Dedifferentiated amniotic fluid mesenchymal stem cell (primary cell): Measurements from ENCODE around the gene DUSP8.
A peak's percentile ranks its signal among the peaks of the same experiment; 100 is the strongest.

Experiments
- DNase-seq: peaks from one replicate; pipeline ENCODE4 v3.0.0-alpha.2; 2016; ENCODE audit errors: extremely low spot score

DUSP8 gene

DNA sequence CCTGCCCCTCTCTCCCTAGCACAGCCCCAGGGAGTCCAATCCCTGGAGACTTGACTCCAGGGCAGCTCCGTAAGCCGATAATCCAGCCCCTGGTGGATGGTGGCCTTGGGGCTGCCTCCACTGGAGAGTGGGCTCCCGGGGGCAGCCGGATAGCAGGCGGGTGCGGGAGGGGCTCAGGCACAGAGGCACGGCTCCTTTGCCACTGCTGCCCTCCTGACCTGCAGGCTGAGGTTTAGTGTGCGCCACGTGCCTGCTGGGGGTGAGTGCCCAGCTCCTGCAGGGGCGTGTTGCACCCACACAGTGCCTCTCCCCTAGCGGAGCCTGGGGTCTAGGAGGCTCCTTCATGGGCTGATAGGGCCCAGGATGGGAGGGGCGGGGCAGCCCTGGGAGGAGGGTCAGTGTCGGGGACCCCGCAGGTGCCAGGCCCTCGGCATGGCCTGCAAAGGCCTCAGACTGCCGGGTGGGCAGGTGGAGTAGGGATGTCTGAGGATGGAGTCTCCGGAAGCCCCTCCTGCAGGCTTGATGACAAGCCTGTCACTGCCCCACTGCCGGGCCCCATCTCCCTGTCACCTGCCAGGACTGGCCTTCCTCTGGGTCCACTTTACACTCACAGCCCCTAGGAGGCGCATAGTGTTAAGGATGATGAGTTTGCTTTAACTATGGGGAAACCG, 5.6 kb downstream of the DUSP8 start:
- DNase-seq, result no peak

DNA sequence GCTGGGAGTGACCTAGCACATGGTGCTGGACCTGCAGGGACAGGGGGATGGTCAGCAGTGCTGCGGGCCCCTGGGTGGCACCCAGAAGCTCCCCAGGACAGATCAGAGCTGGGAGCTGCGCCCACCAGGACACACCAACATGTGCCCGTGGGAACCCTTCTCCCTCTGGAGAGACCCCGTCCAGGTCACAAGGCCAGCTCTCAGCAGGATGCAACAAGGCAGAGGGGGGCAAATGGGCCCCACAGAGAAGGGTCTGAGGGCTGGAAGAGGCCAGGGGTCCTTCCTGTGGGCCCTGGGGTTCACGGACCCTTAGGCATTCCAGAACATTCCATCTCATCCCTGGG, 6.2 kb downstream of the DUSP8 start:
- DNase-seq, result no peak

DNA sequence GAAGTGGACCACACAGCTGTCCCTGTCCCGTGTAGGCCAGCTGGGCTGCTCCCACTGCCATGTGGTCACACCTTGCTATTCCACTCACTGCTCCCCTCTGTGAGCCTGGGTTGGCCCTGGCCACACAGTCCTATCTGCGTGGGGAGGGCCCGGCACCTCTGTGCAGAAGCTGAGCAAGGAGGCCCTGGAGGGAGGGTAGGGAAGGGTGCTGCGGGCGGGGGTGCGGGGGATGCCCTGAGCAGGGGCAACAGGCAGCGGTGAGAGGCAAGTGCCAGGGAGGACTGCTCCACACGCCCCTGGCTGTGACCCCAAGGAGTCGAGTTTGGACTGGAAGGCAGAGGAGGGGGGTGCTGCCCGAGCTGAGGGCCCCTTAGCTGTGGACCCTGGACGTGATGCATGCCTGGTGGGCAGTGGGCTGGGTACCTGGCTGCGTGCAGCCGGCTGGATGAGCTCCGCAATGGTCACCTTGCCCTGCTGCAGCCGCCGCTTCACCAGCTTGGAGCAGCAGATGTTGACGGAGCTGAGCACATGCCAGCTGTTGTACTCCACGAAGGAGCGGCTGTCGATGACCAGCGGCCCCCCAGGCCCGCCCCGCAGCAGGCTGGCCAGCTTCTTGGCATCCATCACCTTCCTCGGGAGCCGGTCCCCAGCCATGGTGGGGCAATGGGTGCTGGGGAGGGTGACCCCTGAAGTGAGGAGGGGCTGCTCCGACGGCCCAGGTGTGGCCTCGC, 6.7 kb downstream of the DUSP8 start:
- no peak for DNase-seq

DNA sequence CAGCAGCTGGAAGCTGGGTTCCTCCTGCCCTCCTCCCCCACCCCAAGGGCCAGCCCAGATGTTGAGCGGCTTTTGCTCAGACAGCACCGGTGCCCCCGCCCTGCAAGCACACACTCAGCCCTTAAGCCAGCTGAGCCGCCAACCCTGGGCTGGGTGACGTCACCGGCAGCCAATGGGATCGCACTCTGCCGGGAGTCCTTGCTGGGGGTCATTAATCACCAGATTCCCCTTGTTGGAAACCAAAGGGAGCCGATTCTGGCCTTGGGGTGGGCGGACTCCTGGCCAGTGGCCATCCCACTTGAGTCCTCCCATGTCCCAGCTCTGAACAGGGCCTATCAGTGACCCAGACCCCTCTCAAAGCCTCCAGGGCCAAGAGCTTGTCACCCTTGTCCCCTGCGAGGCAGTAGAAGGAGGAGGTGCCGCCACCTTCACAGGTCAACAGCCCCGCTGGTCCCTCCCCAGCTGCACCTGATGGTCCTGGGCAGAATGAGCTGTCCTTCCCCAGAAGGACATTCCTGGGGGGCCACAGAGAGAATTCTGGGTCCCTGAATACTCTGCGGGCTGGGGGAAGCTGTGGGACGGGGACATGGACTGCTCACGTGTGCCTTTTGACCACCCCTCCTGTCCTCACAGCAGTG, 7.4 kb downstream of the DUSP8 start:
- DNase-seq, result peak; percentile 34

DNA sequence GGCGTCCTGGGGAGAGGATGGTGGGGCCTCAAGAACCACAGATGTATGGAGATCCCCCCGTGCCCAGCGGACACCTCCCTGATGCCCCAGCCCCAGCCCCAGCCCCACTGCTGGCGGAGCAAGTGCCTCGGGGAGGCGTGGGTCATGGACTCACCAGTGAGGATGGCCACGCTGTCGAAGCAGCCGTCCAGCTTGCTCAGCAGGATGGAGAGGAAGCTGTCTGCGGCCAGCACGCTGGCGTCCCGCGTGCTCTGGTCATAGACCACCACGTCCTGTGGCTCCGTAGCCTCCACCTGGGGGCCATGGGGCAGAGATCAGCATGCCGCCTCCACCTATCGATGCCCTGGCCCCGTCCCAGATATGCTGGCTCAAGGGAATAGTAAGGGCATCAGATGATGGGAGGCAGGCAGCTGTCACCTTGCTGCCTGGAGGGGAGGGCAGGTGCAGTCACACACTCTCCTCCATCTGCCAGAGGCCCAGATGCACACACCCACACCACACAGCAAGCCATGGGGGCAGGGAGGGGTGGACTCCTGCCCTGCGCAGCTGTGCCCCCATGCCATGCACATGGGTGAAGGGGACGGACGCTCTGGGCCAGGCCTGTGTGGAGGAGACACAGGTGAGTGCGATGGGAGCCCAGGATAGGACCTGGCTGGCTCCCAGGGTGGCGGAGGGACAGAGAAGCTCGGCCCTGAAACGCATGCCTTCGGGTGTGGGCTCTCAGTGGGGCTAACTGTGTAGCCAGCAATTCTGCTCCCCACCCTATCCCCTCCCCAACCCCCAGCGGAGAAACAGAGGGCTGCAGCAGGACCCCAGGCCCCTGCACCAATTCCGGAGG, 8.2 kb downstream of the DUSP8 start:
- no peak for DNase-seq

DNA sequence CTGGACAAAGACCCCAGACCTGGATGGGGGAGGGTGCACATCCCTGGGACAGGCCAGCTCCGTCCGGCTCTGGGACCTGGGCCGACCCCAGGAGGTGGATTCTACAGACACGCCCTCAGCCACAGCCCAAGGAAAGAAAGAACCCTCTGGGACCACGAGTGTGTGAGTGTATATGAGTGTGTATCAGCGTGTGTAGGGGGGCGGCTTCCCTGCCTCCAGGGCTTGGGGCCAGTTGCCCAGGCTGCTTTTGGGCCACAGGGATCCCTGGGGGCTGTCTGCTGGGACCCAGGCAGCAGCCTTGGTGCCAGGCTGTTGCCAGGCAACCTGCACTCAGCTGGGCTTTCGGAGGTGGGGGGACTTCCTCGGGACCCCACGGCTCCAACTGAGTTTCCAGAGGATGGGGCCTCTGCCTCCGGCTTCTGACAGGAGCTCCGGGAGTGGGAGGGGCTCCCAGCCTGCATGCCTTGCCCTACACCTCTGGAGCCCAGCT, 8.9 kb downstream of the DUSP8 start:
- DNase-seq, result no peak

DNA sequence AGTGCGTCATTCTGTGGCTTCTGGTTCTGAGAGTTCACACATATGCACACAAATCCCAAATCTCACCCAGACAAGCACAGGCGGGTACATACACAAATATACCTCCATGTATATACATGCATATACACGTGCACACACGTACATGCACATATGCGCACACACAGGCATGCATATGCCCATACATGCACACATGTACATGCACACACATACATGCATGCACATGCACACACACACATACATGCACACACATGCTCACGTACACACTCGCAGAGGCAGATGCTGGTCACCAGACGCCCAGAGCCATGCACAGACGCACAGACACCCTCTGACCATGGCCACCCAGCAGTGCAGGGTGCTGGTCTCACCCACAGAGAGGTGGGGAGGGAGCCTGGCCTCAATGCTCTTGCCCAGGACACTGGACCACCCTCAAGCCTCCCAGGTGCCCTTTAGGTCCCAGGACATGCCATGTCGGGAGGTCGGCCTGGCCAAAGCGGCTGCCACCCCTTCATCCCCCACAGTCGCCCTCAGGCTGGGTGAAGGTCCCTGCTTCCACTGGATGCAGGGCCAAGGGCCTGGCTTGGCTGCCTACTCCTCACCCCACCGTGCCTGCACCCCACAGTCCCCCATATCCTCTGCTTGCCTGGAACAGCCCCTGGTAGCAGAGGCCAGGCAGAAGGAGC, 9.5 kb downstream of the DUSP8 start:
- no peak for DNase-seq

DNA sequence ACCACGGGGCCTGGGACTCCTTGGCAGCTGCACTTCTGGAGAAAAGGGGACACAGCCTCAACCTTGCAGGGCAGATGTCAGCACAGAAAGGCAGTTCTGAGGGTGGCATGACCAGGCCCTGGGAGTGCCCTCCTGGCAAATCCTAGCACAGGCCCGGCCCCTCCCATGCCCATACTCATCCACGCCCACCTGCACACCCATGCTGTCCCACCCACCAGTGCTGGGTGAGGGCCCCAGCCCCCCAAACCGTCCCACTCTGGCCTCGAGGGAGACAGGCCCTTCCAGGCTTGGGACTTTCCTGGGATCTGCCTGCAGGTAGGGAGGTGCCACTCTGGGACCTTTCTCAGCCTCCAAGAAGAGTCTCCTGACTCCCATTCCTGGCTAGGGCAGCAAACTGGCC, 10.1 kb downstream of the DUSP8 start:
- DNase-seq, result no peak

DNA sequence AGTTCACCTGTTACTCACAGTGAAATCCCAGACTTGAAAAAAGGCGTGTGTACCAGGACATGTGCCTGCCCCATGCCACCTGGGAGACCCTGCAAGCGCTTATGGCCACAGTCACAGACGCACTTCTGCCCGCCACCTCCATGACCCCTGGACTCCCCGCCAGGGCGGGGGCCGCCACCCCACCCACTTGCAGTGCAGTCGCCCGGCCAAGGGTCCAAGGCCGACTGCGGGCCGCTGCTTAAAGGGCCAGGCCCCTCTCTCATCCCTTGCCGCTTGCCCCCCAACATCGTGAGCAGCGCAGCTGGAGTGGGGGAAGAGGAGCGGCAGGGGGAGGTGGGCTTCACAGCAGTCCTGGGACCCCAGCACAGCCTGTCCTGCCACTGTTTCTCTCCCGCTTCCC, 10.8 kb downstream of the DUSP8 start:
- DNase-seq, result no peak

DNA sequence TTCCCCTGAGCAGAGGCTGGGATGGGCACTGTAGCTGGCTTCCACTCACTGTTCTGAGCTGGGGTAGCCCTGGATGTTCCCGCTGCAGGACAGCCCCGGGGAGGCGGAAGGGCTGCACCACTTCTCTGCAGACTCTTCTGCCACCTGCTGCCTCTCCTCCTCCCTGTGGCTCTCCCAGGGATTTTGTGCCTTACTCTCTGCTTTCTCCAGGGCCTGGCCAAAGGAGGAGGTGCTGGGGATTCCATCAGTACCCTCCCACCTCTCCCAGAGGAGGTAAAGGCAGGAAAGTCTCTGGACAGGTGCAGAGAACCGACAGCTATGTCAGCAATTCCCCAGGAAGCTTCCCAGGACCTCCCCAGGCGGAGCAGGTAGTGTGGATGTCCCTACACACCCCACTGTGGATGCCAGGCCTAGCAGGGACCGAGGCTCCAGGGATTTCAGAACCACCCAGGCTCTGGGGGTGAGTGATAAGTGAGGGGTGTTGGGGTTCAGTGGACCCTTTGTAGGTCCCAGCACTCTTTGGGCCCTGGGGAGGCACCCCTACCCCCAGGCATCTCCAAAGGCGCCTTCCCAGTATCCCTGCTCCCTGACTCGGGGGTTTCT, 11.3 kb downstream of the DUSP8 start:
- DNase-seq, result no peak

DNA sequence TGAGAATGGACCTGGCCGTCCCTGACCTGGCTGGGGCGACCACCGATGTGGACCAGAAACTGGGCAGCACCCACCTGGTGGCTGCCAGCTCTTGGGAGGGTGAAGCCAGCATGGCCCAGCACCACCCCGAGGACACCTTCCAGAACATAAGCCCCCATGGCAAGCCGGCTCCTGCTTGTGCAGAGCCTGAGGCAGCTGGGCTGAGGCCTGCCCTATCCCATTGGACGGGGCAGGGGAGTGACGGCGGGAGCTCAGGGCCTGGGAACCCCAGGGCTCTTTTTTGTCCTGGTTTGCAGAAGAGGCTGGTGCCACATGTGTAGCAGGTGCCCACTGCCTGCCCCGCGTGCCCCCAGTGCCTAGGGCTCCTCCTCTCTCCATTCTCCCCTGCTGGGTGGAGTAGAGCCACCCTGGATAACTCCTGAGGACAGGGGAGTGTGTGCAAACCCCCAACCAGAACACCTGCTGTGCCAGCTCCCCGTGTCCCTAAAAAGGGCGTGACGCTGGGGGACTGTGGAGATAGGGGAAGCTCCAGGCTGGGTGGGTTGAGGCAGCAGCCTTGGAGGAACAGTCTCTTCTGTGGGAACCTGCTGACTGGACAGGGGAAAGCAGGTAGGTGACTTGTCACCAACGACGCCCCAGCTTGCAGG, 11.9 kb downstream of the DUSP8 start:
- no peak for DNase-seq

DNA sequence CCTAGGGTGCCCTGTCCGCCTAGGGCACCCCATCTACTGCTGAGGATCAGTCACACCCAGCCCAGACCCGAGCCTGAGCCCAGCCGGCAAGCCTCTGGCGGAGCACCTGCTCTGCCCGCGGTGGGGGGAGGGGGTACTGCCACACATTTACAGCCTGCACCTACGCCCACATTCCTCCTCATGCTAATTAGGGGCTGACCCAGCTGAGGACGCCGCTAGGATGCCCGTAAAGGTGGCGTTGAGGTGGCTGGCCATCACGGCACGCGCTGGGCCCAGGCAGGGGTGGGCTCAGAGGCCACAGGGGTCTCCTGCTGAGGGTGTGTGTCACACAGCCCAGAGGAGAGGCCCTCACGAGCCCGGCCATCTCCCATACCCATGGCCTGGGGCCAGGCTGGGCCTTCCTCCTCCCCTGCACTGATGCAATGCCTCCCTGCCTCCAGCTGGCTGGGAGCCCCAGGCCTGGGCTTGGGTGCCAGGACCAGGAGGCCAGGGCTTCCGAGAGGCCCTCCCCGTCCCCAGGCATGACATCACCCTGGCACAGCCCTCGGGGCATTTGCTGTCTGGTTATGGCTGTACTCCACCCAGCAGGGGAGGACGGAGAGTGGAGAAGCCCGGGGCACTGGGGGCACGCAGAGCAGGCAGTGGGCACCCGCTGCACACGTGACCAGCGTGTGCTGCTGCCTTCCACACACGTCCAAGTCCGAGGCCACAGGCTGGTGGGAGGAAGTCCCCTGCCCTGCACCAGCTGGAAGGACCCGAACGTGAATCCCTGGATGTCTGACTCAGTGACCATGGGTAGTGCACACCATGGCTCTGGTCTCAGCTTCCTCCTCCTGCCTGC, 12.7 kb downstream of the DUSP8 start:
- peak; percentile 91 for DNase-seq

DNA sequence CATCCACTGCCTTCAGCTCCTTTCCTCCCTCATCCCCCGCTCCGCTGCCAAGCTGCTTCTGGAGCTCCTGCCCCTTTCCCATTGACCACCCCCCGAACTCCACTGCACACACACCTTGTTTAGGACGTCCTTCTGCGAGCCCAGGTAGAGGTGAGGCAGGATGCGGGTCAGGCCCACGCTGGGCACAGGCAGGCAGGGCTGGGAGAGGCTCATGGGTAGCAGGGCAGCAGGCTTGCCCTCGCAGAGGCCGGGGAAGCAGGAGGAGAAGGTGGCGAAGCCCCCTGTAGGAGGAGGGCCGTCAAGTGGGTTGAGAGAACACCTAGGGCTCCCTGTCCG, 13.3 kb downstream of the DUSP8 start:
- no peak for DNase-seq

DNA sequence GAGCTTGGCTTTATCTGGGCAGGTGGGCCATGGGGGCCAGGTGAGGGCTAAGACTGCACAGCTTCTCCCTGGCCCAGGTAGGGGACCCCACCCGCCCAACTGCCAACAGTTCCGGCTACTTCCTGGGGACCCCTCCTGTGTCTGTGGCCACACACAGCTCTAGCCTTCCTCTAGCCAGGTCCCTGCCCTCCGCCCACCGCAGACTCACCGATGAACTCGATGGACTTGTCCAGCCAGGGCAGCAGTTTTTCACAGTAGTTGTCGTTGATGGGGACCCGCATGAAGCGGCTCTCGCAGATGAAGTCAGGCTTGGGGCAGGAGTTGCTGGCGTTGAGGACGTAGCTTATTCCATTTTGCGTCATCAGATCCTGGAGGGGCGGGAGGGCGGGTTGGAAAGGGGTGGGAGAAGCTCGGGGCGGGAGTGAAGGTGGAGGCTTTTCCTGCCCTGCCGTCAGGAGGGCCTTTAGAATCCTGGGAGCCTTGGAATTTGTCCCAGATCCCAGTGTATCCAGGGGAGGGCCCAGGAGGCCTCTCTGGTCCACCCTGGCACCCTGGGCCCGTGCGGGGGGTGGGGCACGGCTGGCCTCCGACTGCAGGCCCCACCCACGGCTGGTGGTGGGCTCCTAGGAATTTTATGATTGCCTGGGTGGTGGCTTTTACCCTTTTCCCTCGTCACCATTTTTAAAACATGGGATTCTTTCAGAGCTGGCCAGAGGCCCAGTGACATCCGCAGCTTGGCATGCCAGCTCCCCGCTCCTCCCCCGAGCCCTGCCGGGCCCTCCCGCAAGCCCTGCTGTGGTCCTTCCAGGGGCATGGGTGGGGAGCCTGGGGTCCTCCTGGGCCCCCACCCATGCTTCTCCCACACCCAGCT, 13.9 kb downstream of the DUSP8 start:
- DNase-seq, result peak; percentile 74

DNA sequence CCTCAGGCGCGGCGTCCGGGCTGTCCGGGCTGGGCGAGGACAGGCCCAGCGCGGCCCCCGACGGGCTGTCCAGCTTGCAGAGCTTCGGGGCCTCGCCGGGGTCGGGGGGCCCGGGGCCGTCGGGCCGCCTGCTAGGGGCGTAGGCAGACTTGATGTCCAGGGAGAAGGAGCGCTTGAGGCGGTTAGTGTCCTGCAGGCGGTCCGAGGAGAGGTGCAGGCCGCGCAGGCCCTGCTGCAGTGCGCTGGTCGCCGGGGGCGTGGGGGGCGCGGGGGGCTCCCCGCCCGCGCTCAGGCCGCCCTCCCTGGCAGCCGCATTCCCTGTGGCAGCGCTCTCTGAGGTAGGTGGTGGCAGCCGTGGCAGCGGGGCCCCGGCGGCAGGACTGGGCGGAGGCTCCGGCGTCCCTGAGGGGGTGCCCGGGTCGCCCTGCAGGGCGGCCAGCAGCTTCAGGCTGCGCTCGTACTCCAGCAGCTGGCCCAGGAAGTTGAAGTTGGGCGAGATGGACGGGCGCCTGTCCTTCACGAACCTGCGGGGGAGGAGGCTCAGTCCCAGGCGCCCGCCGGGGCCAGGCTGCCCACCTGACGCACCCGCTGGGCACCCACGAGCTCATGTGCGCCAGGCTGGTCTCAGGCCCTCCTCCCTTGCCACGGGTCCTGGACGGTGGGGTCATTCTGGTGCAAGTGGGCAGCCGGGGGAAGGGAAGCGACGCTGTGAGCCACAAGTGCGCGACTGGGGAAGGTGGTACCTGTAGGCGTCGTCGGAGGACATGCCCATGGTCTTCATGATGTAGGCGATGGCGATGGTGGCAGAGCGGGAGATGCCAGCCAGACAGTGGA, 14.8 kb downstream of the DUSP8 start:
- no peak for DNase-seq

DNA sequence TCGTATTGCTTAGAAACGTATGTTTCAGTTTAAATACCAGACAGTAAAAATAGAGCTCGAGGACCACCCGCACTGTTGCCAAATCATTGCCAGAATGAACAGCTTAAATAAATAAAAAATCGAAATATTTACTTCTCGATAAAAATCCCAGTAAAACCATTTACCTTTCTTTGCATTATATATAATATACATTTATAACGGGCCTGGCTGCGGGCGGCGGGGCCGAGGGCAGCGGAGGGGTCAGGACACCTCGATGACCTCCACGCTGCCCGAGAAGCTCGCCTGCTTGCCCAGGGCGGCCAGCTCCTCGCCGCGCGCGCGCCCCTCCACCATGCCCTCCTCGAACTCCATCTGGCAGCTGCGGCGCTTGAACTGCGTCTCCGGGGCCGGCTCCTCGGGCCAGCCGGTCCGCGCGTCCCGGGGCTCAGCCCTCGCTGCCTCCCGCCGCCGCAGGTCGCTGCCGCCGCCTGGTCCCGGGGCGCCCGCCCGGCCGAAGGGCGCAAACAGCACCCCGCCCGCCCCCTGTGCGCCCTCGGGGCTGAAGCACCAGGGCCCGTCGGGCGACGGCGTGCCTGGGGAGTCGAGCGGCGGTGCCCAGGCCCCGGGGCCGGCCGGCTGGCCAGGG, 15.7 kb downstream of the DUSP8 start:
- no peak for DNase-seq

DNA sequence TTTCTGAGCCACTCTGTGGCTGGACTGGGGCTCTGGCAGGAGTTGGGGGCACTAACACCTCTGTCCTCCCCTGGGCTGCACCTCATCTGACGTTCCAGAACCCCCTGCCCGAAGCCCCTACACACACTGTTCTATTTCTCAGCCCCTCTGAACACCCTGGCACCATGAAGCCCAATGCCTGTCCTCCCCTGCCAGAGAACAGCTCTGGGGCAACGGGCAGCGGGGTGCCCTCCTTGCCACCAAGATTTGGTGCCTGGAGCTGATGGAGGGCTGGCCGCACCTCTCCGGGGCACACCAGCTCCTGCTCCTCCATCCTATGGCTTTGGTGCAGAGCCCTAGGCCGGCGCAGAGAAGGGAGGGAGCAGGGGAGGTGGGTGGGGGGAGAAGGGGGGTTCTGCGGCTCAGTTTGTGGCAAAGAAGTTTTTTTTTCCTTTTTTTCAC, 16.3 kb downstream of the DUSP8 start:
- no peak for DNase-seq
